SU-DHL-6 (cell line): Measurements from ENCODE around the gene SPHK1.
A peak's percentile ranks its signal among the peaks of the same experiment; 100 is the strongest.

Experiments
- H2AFZ ChIP-seq: fragments of 200-600 bp; sonication (generic); 2 replicates; pipeline ENCODE4 v1.6.1; 2014; ENCODE audit warnings: low read depth, mild to moderate bottlenecking, moderate library complexity, mixed read lengths, antibody characterized with exemption, low read length; ENCODE audit not compliant: severe bottlenecking
- H3F3A ChIP-seq: fragments of 200-600 bp; shearing (Covaris generic); 2 replicates; pipeline ENCODE4 v1.6.0; 2016; ENCODE audit warnings: antibody characterized with exemption, mild to moderate bottlenecking; ENCODE audit not compliant: insufficient read depth
- H3K27ac ChIP-seq: fragments of 200-600 bp; sonication (generic); 2 replicates; pipeline ENCODE4 v1.5.1; 2016; ENCODE audit warnings: low read depth, mild to moderate bottlenecking, low read length, moderate library complexity, mixed read lengths
- H3K27me3 ChIP-seq: fragments of 200-600 bp; sonication (generic), shearing (Covaris generic); 2 replicates; pipeline ENCODE4 v1.6.0; 2014; ENCODE audit warnings: mild to moderate bottlenecking, low read length
- H3K36me3 ChIP-seq: fragments of 200-600 bp; sonication (generic); 2 replicates; pipeline ENCODE4 v1.6.1; 2014; ENCODE audit warnings: mild to moderate bottlenecking, low read length, mixed read lengths
- H3K4me2 ChIP-seq: fragments of 300-600, 200-600 bp; shearing (Covaris generic), sonication (generic); 2 replicates; pipeline ENCODE4 v1.6.0; 2014; ENCODE audit warnings: low read length, low read depth, mild to moderate bottlenecking; ENCODE audit not compliant: poor library complexity, severe bottlenecking
- H3K4me3 ChIP-seq: fragments of 200-600 bp; sonication (generic); 2 replicates; pipeline ENCODE4 v1.5.1; 2014; ENCODE audit warnings: antibody characterized with exemption, low read length, mild to moderate bottlenecking, mixed read lengths; ENCODE audit not compliant: insufficient read depth, poor library complexity, severe bottlenecking
- H3K79me2 ChIP-seq: fragments of 200-600 bp; sonication (generic); 2 replicates; pipeline ENCODE4 v1.6.1; 2014; ENCODE audit warnings: mild to moderate bottlenecking, low read length, moderate library complexity; ENCODE audit not compliant: insufficient read depth
- H3K9ac ChIP-seq: fragments of 200-600 bp; sonication (generic); 2 replicates; pipeline ENCODE4 v1.7.0; 2014; ENCODE audit warnings: mild to moderate bottlenecking, low read length
- H3K9me2 ChIP-seq: fragments of 200-600 bp; sonication (generic); replicated peaks from 2 replicates; pipeline ENCODE4 v1.6.1; 2014; ENCODE audit warnings: low read length; ENCODE audit not compliant: insufficient read depth
- H3K9me3 ChIP-seq: fragments of 200-600 bp; sonication (generic); 2 replicates; pipeline ENCODE4 v1.6.1; 2014; ENCODE audit warnings: low read length, mixed read lengths; ENCODE audit not compliant: insufficient read depth
- H4K20me1 ChIP-seq: fragments of 200-600 bp; sonication (generic); 2 replicates; pipeline ENCODE4 v1.6.1; 2014; ENCODE audit warnings: low read depth, mild to moderate bottlenecking, antibody characterized with exemption, low read length, moderate library complexity, mixed read lengths
- EZH2phosphoT487 ChIP-seq: fragments of 200-600 bp; sonication (generic), shearing (Covaris generic); conservative IDR thresholded peaks from 2 replicates; pipeline ENCODE4 v1.6.1; 2018; ENCODE audit warnings: mild to moderate bottlenecking, antibody characterized with exemption, low read length, moderate library complexity, mixed read lengths
- TF ChIP-seq, protein P1 (sequence below): fragments of 200-600 bp; sonication (generic); IDR thresholded peaks from one replicate; pipeline ENCODE4 v1.5.1; 2017; ENCODE audit warnings: antibody characterized with exemption, mild to moderate bottlenecking, low read length, moderate library complexity; ENCODE audit not compliant: insufficient read depth, poor library complexity, severe bottlenecking

The SPHK1 gene

DNA sequence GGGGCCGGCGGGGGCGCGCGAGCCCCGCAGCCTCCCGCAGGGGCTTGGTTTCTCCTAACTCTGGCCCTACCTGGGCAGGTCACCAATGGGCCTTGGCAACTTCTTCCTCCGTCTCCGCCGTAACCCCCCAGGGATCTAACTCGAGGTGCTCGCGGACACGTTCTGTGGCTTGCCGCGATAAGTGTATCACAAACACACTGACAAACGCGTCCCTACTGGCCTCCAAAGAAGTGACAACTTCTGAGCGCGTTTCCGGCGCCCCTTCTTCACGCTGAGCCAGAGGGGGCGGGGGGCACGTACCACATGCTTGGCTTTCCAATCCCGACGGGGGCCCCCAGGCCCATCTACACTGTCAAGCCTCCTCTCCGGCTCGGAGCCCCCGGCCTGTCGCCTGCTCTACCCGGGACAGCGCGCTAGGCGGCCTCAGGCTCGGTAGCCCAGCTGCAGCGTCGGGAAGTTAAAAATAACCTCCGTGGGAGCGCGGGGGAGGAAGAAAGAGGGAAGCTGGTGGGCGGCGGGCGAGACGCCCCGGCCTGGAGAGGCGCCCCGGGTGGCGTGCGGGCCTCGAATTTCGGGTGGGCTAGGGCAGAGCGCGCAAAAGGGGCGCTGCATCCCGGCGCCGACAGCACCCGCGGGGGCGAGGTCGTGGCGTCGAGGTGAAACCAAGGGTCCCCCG is 725 bp upstream of the SPHK1 start:
- H3K4me2 ChIP-seq = peak overlapping the region; percentile 67
- H3K9ac ChIP-seq = peak overlapping the region; percentile 72
- no peaks in the 10 kb centered on the region for H3K9me3 ChIP-seq
- TF ChIP-seq, protein P1, sequence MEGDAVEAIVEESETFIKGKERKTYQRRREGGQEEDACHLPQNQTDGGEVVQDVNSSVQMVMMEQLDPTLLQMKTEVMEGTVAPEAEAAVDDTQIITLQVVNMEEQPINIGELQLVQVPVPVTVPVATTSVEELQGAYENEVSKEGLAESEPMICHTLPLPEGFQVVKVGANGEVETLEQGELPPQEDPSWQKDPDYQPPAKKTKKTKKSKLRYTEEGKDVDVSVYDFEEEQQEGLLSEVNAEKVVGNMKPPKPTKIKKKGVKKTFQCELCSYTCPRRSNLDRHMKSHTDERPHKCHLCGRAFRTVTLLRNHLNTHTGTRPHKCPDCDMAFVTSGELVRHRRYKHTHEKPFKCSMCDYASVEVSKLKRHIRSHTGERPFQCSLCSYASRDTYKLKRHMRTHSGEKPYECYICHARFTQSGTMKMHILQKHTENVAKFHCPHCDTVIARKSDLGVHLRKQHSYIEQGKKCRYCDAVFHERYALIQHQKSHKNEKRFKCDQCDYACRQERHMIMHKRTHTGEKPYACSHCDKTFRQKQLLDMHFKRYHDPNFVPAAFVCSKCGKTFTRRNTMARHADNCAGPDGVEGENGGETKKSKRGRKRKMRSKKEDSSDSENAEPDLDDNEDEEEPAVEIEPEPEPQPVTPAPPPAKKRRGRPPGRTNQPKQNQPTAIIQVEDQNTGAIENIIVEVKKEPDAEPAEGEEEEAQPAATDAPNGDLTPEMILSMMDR = no peak
- TF ChIP-seq EZH2phosphoT487 = no peak
- H2AFZ ChIP-seq = peak overlapping the region; percentile 54
- H3K27me3 ChIP-seq = no peaks in the 10 kb centered on the region
- no peaks in the 10 kb centered on the region for H4K20me1 ChIP-seq
- H3F3A ChIP-seq = no peaks in the 10 kb centered on the region
- H3K79me2 ChIP-seq = no peaks in the 10 kb centered on the region
- H3K9me2 ChIP-seq = no peaks in the 10 kb centered on the region
- H3K4me3 ChIP-seq = peak overlapping the region; percentile 56
- no peaks in the 10 kb centered on the region for H3K36me3 ChIP-seq
- H3K27ac ChIP-seq = peak overlapping the region; percentile 45

DNA sequence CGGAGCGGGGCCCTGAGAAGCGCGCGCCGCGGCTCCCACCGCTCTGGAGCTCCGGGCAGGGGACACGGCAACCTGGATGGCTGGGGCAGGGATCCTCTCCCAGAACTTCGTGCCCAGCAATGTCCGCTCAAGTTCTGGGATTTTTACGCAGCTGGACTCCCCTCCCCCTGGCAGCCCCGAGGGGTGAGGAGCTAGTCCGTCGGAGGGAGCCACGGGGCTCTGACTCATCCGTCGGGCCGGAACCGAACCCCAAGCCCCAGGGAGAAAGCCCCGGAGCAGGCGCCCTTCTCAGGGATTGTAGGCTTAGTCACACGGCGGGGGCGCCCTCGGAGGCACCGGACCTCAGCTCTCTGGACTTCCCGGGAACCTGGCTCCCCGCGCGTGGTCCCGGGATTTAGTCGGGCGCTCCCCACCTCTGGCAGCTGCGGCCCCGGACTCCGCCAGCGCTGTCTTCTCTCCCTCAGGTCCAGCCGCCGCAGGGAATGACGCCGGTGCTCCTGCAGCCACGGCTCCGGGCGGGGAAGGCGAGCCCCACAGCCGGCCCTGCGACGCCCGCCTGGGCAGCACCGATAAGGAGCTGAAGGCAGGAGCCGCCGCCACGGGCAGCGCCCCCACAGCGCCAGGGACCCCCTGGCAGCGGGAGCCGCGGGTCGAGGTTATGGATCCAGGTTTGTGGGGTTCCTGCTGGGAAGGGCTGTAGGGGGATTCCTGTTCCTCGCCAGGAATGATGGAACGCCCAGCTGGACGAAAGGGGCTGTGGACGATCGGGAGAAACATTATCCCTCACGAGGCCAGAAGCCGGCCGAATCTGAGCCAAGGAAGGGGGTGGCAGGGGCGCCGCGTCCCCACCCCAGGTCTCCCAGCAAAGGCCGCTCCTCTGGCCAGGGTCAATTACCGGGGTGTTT is 830 bp downstream of the SPHK1 start:
- Histone ChIP-seq H3K9ac (no peak overlapping the region), H4K20me1 (no peaks in the 10 kb centered on the region)

DNA sequence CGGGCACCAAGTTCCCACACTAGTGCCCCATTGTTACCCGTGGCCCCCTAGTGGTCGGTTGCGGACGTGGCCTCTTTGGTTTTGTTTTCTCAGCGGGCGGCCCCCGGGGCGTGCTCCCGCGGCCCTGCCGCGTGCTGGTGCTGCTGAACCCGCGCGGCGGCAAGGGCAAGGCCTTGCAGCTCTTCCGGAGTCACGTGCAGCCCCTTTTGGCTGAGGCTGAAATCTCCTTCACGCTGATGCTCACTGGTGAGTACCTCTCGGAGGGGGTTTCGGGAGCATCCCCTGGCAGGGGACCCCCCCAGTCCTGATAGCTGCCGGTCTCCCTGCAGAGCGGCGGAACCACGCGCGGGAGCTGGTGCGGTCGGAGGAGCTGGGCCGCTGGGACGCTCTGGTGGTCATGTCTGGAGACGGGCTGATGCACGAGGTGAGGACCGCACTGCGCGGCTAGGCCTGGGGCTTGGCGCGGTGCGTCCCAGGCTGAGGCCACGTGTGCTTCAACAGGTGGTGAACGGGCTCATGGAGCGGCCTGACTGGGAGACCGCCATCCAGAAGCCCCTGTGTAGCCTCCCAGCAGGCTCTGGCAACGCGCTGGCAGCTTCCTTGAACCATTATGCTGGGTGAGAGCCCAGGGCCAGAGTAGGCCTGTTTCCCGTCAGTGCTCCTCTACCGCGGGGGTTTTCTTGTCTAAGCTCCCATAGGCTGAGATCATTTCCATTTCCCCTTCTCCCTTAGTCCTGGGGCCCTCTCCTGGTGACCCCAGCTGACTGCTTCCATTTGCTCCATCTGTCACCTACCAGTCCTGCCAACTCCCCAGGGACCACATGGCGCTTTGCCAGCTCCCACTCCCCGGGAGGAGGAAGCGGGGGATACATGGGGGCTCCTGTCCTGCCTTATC is 1.7 kb downstream of the SPHK1 start:
- Histone ChIP-seq H3F3A (no peaks in the 10 kb centered on the region), H4K20me1 (no peaks in the 10 kb centered on the region), H3K4me2 (no peak overlapping the region), H3K36me3 (no peaks in the 10 kb centered on the region), H3K27ac (no peak overlapping the region), H3K9me2 (no peaks in the 10 kb centered on the region), H2AFZ (peak overlapping the region; percentile 28), H3K27me3 (no peaks in the 10 kb centered on the region), H3K79me2 (no peaks in the 10 kb centered on the region), H3K9me3 (no peaks in the 10 kb centered on the region), H3K4me3 (no peak overlapping the region), H3K9ac (no peak overlapping the region)
- TF ChIP-seq EZH2phosphoT487 = no peak
- TF ChIP-seq, protein P1 = peak; percentile 62

More for the DNA sequence above, 830 bp downstream of the SPHK1 start:
- Histone ChIP-seq H3K9me3 (no peaks in the 10 kb centered on the region), H3K4me3 (no peak overlapping the region), H3K79me2 (no peaks in the 10 kb centered on the region), H3K27me3 (no peaks in the 10 kb centered on the region), H3F3A (no peaks in the 10 kb centered on the region), H3K27ac (no peak overlapping the region), H3K9me2 (no peaks in the 10 kb centered on the region), H2AFZ (no peak overlapping the region), H3K36me3 (no peaks in the 10 kb centered on the region), H3K4me2 (peak overlapping the region; percentile 67)
- TF ChIP-seq, protein P1 = no peak
- TF ChIP-seq EZH2phosphoT487 = no peak
